ENCODE measurements around the gene STK25. TPM values are rescaled to one million over a fixed set of nuclear protein-coding genes. Genes with fewer than 3 reads are reported as not detected.

Gene STK25
- total and polyA plus RNA-seq, 3 donors from 2014 or later = 200 to 250 (median 224) TPM

DNA sequence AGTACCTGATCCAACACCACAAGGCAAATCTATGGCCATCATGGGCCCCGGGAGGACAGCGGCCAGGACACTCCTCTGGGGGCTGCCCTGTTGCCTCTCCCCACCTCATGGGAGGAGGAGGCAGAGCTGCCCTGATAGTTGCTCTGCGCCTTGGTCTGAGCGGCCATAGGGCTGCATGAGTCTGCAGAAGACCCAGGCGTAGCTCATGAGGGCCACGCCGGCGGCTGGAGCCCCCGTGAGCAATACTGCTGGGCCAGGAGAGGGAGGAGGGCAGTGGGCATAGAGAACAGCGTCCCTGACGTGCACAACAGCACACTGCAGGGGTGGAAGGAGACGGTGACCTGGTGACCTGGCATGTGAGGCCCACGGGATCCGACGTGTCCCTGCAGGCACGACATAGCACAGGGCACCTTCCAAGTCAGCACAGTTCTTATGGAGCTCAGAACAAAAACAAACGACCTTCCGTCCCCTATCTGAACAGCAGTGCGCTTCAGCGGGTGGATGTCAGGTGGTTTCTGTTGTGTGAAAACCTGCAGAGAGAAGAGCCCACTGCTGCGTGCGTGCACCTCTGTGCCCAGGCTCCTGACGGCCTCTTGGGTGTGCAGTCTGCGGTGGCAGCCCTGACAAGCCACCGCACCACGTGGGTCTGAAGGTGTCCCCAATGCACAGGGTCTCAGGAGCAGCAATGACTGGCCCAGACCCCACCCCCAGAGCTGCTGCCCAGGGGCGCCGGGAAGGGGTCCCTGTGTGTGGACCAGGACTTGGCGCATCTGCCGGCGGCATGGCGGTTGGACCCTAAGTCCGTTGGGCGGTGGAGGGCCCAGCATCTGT is 13.0 kb downstream of the STK25 start:
- TF ChIP-seq, protein P1, sequence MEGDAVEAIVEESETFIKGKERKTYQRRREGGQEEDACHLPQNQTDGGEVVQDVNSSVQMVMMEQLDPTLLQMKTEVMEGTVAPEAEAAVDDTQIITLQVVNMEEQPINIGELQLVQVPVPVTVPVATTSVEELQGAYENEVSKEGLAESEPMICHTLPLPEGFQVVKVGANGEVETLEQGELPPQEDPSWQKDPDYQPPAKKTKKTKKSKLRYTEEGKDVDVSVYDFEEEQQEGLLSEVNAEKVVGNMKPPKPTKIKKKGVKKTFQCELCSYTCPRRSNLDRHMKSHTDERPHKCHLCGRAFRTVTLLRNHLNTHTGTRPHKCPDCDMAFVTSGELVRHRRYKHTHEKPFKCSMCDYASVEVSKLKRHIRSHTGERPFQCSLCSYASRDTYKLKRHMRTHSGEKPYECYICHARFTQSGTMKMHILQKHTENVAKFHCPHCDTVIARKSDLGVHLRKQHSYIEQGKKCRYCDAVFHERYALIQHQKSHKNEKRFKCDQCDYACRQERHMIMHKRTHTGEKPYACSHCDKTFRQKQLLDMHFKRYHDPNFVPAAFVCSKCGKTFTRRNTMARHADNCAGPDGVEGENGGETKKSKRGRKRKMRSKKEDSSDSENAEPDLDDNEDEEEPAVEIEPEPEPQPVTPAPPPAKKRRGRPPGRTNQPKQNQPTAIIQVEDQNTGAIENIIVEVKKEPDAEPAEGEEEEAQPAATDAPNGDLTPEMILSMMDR (IDR thresholded peaks at IDR 0.05) = no peak
- TF ChIP-seq POLR2A (IDR thresholded peaks at IDR 0.05) = no peak
- H3K4me3 ChIP-seq = no peak overlapping the region
- intact Hi-C loops (cut with DNase I; ENCODE audit: low total_unique reads) = no loop called here
- H3K27ac ChIP-seq = no peak overlapping the region
- no peaks in the 10 kb centered on the region for H3K9me3 ChIP-seq
- no peaks in the 10 kb centered on the region for H3K4me1 ChIP-seq
- no peak for DNase-seq
- H3K36me3 ChIP-seq (ENCODE audit: low read depth, missing control alignments) = no peaks in the 10 kb centered on the region
- no peaks in the 10 kb centered on the region for H3K27me3 ChIP-seq
- WGBS, 2 donors = 78 to 84% methylated on average over 23 to 28 of the region's 34 CpGs

DNA sequence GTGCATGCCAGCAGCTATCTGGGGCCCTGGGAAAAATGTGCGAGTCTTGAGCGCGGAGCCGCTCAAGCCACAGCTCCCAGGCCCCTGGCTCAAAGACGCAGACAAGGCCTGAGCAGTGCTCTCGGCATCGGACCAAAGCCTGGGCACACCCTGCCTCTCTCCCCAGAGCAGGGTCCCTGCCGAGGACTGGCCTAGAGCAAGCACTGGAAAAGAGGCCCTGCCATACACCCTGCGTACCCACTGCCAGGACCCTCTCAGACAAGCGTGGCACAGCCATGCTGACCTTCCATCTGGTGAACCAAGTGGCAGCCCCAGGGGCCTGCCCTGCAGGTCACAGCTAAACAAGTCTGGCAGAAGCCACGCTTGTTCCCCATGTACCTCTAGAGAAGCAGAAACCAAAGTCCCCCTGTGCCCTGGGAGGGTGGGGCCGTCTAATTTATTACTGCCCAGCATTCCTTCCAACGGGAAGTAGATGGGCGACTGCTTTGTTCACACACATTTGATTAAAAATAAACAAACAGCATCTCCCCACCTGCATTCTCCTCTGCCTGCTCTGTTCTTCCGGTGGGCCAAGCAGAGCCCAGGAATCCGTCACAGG is 14.0 kb downstream of the STK25 start:
- 72 to 82% methylated on average over 12 to 16 of the region's 16 CpGs for WGBS, 2 donors
- Histone ChIP-seq H3K9me3 (no peaks in the 10 kb centered on the region), H3K36me3 (ENCODE audit: low read depth, missing control alignments) (no peaks in the 10 kb centered on the region), H3K4me1 (no peaks in the 10 kb centered on the region), H3K4me3 (no peak overlapping the region), H3K27ac (no peak overlapping the region), H3K27me3 (no peaks in the 10 kb centered on the region)
- no peak for DNase-seq
- no peak for TF ChIP-seq POLR2A (IDR thresholded peaks at IDR 0.05)
- TF ChIP-seq, protein P1 (IDR thresholded peaks at IDR 0.05) = no peak
- intact Hi-C loops (cut with DNase I; ENCODE audit: low total_unique reads) = no loop called here

DNA sequence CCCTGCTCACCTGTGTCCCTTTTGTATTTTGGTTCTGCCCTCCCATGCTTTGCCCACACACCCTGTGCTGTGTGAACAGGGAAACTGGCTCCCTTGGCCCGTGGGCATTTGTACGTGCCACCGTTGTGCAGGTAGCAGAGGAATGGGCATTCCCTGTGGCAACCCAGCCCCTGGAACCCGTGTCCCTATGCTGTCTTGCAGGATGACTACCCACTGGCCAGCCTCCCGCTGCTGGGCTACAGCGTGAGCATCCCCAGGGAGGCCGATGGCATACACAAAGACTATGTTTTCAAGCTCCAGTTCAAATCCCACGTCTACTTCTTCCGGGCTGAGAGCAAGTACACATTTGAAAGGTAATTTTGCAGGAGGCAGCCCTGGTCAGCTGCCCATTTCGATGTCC is 15.3 kb downstream of the STK25 start:
- 90 to 95% methylated on average over 10 of the region's 10 CpGs for WGBS, 2 donors
- DNase-seq = no peak
- intact Hi-C loops (cut with DNase I; ENCODE audit: low total_unique reads) = no loop called here
- no peak overlapping the region for H3K4me3 ChIP-seq
- H3K27me3 ChIP-seq = no peaks in the 10 kb centered on the region
- no peak overlapping the region for H3K27ac ChIP-seq
- H3K36me3 ChIP-seq (ENCODE audit: low read depth, missing control alignments) = no peaks in the 10 kb centered on the region
- H3K4me1 ChIP-seq = no peaks in the 10 kb centered on the region
- H3K9me3 ChIP-seq = no peaks in the 10 kb centered on the region
- no peak for TF ChIP-seq POLR2A (IDR thresholded peaks at IDR 0.05)
- TF ChIP-seq, protein P1 (IDR thresholded peaks at IDR 0.05) = no peak

DNA sequence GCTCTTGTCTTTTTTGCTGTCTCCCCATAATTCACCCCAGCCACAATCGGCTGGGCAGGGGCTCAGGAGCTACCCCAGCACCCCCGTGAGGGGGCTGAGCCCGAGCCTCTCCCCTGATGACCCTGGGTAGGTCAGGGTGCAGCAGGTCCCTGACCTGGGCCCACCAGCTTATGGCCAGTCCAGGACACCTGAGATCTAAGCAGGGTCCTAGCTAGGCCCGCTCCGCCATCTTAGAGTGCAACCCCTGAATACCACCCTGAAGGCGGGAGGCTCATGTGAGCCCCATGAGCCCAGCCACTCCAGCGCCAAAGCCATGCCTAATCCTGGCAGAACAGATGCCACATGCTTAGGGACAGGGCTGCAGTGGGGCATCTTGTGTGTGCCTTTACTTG is 16.2 kb downstream of the STK25 start:
- no peaks in the 10 kb centered on the region for H3K27me3 ChIP-seq
- H3K36me3 ChIP-seq (ENCODE audit: low read depth, missing control alignments) = no peaks in the 10 kb centered on the region
- WGBS, 2 donors = 95 to 100% methylated on average over 6 to 7 of the region's 7 CpGs

More for the DNA sequence above, 16.2 kb downstream of the STK25 start:
- TF ChIP-seq, protein P1 (IDR thresholded peaks at IDR 0.05) = no peak
- no peak for TF ChIP-seq POLR2A (IDR thresholded peaks at IDR 0.05)
- intact Hi-C loops (cut with DNase I; ENCODE audit: low total_unique reads) = no loop called here
- no peaks in the 10 kb centered on the region for H3K9me3 ChIP-seq
- DNase-seq = no peak
- no peak overlapping the region for H3K27ac ChIP-seq
- no peaks in the 10 kb centered on the region for H3K4me1 ChIP-seq
- H3K4me3 ChIP-seq = no peak overlapping the region

All from testis (tissue), 3 donors.